ENCODE data around the gene KRTAP5-8.

DNA sequence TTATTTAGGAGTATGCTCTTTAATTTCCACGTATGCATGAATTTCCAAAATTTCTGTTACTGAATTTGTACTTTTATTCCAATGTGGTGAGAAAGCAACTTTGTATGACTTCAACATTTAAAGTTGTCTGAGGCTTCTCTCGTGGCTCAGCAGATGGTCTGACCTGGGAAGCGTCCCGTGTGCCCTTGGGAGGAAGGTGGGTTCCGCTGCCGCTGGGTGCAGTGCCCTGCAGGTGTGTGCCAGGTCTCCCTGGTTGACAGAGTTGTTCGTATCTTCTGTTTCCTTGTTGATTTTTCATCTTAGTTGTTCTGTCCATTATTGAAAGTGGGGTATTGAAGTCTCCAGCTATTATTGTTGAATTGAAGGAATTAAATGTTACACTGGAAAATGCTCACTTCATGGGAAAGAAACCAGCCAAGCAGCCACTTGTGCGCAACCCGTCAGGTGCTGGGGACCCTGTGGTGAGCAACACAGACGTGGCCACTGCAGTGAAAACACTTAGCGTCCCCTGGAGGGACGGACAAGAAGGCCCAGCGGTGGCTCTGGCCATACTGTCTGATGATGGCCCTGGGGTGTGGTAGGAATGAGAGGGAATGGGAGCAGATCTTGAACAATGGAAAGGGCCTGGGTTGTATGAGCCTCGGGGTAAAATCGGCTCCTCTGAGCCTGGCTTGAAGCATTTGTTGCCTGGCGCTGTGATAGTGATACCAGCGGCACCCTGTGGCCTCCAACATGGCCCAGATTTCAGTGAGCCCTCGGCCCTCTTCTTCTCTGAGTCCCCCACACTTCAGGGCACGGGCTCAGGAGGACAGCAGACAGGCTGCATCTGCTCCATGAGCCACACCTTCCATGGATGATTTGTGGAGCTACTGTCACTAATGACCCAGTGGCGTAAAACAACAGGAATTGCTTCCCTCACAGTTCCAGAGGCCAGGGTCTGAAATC, 42.3 kb upstream of the KRTAP5-8 start:
- TF ChIP-seq, protein P1, sequence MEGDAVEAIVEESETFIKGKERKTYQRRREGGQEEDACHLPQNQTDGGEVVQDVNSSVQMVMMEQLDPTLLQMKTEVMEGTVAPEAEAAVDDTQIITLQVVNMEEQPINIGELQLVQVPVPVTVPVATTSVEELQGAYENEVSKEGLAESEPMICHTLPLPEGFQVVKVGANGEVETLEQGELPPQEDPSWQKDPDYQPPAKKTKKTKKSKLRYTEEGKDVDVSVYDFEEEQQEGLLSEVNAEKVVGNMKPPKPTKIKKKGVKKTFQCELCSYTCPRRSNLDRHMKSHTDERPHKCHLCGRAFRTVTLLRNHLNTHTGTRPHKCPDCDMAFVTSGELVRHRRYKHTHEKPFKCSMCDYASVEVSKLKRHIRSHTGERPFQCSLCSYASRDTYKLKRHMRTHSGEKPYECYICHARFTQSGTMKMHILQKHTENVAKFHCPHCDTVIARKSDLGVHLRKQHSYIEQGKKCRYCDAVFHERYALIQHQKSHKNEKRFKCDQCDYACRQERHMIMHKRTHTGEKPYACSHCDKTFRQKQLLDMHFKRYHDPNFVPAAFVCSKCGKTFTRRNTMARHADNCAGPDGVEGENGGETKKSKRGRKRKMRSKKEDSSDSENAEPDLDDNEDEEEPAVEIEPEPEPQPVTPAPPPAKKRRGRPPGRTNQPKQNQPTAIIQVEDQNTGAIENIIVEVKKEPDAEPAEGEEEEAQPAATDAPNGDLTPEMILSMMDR (conservative IDR thresholded peaks at IDR 0.05; ENCODE audit: low read depth, low read length): no peak
- TF ChIP-seq EZH2 (IDR thresholded peaks at IDR 0.05; ENCODE audit: borderline replicate concordance, low read depth, low read length, poor library complexity, severe bottlenecking): no peak

Measured in A673 (cell line).